ENCODE measurements around the gene TMEM150B.

DNA sequence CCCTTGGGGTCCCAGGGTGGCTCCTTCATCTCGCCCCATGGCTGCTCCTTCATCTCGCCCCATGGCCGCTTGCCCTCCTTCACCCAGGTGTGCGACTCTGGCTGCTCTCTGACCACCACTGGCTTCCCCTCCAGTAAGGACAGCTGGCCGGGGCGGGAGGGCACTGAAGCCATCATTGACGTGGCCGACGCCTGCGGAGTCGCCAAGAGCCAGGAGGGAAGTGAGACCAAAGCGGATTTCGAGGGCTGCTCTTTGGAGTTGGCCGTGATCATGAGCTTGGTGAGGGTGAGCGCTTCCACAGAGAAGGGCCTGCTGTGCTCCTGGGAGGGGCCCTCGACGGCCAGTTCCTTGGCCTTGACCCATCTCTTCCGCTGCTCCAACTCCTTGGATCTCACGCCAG, 33.4 kb upstream of the TMEM150B start:
- TF ChIP-seq EZH2phosphoT487 (IDR thresholded peaks at IDR 0.05; ENCODE audit: unreplicated experiment): no peak
- no peak for TF ChIP-seq POLR2AphosphoS5 (IDR thresholded peaks at IDR 0.05; ENCODE audit: low read depth)
- no peak for TF ChIP-seq EZH2 (IDR thresholded peaks at IDR 0.05; ENCODE audit: low read depth, unreplicated experiment)
- TF ChIP-seq, protein P1, sequence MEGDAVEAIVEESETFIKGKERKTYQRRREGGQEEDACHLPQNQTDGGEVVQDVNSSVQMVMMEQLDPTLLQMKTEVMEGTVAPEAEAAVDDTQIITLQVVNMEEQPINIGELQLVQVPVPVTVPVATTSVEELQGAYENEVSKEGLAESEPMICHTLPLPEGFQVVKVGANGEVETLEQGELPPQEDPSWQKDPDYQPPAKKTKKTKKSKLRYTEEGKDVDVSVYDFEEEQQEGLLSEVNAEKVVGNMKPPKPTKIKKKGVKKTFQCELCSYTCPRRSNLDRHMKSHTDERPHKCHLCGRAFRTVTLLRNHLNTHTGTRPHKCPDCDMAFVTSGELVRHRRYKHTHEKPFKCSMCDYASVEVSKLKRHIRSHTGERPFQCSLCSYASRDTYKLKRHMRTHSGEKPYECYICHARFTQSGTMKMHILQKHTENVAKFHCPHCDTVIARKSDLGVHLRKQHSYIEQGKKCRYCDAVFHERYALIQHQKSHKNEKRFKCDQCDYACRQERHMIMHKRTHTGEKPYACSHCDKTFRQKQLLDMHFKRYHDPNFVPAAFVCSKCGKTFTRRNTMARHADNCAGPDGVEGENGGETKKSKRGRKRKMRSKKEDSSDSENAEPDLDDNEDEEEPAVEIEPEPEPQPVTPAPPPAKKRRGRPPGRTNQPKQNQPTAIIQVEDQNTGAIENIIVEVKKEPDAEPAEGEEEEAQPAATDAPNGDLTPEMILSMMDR (conservative IDR thresholded peaks at IDR 0.05; ENCODE audit: low read depth in 2 of 2): no peak
- TF ChIP-seq CREB1 (CRISPR knock-in tag; IDR thresholded peaks at IDR 0.05; ENCODE audit: low read depth): no peak
- TF ChIP-seq, protein P2, sequence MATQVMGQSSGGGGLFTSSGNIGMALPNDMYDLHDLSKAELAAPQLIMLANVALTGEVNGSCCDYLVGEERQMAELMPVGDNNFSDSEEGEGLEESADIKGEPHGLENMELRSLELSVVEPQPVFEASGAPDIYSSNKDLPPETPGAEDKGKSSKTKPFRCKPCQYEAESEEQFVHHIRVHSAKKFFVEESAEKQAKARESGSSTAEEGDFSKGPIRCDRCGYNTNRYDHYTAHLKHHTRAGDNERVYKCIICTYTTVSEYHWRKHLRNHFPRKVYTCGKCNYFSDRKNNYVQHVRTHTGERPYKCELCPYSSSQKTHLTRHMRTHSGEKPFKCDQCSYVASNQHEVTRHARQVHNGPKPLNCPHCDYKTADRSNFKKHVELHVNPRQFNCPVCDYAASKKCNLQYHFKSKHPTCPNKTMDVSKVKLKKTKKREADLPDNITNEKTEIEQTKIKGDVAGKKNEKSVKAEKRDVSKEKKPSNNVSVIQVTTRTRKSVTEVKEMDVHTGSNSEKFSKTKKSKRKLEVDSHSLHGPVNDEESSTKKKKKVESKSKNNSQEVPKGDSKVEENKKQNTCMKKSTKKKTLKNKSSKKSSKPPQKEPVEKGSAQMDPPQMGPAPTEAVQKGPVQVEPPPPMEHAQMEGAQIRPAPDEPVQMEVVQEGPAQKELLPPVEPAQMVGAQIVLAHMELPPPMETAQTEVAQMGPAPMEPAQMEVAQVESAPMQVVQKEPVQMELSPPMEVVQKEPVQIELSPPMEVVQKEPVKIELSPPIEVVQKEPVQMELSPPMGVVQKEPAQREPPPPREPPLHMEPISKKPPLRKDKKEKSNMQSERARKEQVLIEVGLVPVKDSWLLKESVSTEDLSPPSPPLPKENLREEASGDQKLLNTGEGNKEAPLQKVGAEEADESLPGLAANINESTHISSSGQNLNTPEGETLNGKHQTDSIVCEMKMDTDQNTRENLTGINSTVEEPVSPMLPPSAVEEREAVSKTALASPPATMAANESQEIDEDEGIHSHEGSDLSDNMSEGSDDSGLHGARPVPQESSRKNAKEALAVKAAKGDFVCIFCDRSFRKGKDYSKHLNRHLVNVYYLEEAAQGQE (IDR thresholded peaks at IDR 0.05; ENCODE audit: unreplicated experiment): no peak
- no peak for TF ChIP-seq JUNB (IDR thresholded peaks at IDR 0.05; ENCODE audit: unreplicated experiment)
- TF ChIP-seq, protein P3, sequence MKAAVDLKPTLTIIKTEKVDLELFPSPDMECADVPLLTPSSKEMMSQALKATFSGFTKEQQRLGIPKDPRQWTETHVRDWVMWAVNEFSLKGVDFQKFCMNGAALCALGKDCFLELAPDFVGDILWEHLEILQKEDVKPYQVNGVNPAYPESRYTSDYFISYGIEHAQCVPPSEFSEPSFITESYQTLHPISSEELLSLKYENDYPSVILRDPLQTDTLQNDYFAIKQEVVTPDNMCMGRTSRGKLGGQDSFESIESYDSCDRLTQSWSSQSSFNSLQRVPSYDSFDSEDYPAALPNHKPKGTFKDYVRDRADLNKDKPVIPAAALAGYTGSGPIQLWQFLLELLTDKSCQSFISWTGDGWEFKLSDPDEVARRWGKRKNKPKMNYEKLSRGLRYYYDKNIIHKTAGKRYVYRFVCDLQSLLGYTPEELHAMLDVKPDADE (IDR thresholded peaks at IDR 0.05): no peak
- TF ChIP-seq STAT1 (IDR thresholded peaks at IDR 0.05; ENCODE audit: unreplicated experiment): no peak
- no peak for TF ChIP-seq NANOG (IDR thresholded peaks at IDR 0.05; ENCODE audit: borderline replicate concordance)
- no peak for TF ChIP-seq ZNF331 (CRISPR knock-in tag; IDR thresholded peaks at IDR 0.05; ENCODE audit: low read depth)
- no peak for TF ChIP-seq ZNF114 (CRISPR knock-in tag; IDR thresholded peaks at IDR 0.05)
- TF ChIP-seq, protein P4, sequence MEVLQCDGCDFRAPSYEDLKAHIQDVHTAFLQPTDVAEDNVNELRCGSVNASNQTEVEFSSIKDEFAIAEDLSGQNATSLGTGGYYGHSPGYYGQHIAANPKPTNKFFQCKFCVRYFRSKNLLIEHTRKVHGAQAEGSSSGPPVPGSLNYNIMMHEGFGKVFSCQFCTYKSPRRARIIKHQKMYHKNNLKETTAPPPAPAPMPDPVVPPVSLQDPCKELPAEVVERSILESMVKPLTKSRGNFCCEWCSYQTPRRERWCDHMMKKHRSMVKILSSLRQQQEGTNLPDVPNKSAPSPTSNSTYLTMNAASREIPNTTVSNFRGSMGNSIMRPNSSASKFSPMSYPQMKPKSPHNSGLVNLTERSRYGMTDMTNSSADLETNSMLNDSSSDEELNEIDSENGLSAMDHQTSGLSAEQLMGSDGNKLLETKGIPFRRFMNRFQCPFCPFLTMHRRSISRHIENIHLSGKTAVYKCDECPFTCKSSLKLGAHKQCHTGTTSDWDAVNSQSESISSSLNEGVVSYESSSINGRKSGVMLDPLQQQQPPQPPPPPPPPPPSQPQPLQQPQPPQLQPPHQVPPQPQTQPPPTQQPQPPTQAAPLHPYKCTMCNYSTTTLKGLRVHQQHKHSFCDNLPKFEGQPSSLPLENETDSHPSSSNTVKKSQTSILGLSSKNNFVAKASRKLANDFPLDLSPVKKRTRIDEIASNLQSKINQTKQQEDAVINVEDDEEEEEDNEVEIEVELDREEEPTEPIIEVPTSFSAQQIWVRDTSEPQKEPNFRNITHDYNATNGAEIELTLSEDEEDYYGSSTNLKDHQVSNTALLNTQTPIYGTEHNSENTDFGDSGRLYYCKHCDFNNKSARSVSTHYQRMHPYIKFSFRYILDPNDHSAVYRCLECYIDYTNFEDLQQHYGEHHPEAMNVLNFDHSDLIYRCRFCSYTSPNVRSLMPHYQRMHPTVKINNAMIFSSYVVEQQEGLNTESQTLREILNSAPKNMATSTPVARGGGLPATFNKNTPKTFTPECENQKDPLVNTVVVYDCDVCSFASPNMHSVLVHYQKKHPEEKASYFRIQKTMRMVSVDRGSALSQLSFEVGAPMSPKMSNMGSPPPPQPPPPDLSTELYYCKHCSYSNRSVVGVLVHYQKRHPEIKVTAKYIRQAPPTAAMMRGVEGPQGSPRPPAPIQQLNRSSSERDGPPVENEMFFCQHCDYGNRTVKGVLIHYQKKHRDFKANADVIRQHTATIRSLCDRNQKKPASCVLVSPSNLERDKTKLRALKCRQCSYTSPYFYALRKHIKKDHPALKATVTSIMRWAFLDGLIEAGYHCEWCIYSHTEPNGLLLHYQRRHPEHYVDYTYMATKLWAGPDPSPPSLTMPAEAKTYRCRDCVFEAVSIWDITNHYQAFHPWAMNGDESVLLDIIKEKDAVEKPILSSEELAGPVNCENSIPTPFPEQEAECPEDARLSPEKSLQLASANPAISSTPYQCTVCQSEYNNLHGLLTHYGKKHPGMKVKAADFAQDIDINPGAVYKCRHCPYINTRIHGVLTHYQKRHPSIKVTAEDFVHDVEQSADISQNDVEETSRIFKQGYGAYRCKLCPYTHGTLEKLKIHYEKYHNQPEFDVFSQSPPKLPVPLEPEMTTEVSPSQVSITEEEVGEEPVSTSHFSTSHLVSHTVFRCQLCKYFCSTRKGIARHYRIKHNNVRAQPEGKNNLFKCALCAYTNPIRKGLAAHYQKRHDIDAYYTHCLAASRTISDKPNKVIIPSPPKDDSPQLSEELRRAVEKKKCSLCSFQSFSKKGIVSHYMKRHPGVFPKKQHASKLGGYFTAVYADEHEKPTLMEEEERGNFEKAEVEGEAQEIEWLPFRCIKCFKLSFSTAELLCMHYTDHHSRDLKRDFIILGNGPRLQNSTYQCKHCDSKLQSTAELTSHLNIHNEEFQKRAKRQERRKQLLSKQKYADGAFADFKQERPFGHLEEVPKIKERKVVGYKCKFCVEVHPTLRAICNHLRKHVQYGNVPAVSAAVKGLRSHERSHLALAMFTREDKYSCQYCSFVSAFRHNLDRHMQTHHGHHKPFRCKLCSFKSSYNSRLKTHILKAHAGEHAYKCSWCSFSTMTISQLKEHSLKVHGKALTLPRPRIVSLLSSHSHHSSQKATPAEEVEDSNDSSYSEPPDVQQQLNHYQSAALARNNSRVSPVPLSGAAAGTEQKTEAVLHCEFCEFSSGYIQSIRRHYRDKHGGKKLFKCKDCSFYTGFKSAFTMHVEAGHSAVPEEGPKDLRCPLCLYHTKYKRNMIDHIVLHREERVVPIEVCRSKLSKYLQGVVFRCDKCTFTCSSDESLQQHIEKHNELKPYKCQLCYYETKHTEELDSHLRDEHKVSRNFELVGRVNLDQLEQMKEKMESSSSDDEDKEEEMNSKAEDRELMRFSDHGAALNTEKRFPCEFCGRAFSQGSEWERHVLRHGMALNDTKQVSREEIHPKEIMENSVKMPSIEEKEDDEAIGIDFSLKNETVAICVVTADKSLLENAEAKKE (CRISPR knock-in tag; IDR thresholded peaks at IDR 0.05): no peak

Data from GM23338 (cell line).